Omental fat pad (tissue), 4 donors: Measurements from ENCODE around the gene ROBO1. TPM values are rescaled to one million over a fixed set of nuclear protein-coding genes. Genes with fewer than 3 reads are reported as not detected.

ENCODE experiments used
- ATAC-seq: fragments of 150-250 bp; one replicate; pipeline ENCODE4 v1.9.1; 2016; ENCODE audit warnings: mild to moderate bottlenecking, moderate library complexity; ENCODE audit not compliant: low FRiP score
- DNase-seq: peaks from one replicate; pipeline ENCODE4 v3.0.0-alpha.2; 2019; ENCODE audit warnings: low spot score
- total RNA-seq, 4 donors: library from RNA; depleted of rRNA; stranded (reverse); fragments of >200 nt; gene quantifications; one replicate each; pipeline ENCODE4 v1.1.0, GENCODE V29; 2016
- TF ChIP-seq, protein P1 (sequence below), 3 donors: fragments of 450-650 bp; IDR thresholded peaks; one replicate each; pipeline ENCODE4 v1.5.1; 2016 to 2017; ENCODE audit warnings: antibody characterized with exemption in 3 of 3, mild to moderate bottlenecking in 3 of 3, moderate library complexity in 2 of 3

Gene ROBO1
- total RNA-seq, 4 donors from 2014 or later: 13.7 to 34.2 (median 21.0) TPM

DNA sequence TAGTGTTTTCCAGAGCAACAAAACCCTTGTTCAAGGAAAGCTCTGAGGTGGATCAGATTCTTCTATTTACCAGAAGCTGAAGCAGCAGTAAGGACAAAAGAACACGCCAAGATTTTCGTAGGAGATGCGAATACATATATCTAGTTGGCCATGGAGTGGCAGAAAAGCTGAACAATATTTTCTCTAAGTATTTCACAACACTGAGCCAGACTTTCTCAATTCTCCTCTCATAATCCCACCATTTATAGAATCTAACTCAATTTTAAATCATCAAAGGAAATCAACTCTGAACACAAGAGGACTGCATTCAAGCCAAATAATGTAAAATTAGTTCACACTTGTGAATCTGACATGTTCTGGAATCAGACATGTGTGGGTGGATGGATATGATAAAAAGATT is 775.0 kb downstream of the ROBO1 start:
- DNase-seq (no peak), ATAC-seq (no peak)
- TF ChIP-seq, protein P1, sequence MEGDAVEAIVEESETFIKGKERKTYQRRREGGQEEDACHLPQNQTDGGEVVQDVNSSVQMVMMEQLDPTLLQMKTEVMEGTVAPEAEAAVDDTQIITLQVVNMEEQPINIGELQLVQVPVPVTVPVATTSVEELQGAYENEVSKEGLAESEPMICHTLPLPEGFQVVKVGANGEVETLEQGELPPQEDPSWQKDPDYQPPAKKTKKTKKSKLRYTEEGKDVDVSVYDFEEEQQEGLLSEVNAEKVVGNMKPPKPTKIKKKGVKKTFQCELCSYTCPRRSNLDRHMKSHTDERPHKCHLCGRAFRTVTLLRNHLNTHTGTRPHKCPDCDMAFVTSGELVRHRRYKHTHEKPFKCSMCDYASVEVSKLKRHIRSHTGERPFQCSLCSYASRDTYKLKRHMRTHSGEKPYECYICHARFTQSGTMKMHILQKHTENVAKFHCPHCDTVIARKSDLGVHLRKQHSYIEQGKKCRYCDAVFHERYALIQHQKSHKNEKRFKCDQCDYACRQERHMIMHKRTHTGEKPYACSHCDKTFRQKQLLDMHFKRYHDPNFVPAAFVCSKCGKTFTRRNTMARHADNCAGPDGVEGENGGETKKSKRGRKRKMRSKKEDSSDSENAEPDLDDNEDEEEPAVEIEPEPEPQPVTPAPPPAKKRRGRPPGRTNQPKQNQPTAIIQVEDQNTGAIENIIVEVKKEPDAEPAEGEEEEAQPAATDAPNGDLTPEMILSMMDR (IDR thresholded peaks at IDR 0.05): no peak

DNA sequence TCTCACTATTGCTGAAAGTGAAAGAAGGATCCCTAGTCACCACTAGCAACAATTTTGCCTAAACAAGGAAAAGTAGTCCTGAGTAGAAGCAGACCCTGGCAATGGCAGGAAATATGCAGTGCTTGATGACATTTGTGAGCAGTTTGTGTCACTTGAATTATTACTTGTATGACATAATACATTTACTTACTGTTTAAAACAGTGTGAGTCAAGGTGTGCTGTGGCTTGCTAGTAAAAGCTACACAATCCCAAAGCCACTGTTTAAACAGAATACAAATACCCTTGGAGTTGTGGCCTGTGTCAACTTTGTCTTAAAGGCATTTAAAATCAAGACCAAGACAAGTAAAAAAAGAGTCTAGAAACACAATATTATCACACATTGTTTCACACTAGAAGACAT is 775.4 kb downstream of the ROBO1 start:
- DNase-seq (no peak), ATAC-seq (no peak)
- TF ChIP-seq, protein P1 (IDR thresholded peaks at IDR 0.05): no peak

DNA sequence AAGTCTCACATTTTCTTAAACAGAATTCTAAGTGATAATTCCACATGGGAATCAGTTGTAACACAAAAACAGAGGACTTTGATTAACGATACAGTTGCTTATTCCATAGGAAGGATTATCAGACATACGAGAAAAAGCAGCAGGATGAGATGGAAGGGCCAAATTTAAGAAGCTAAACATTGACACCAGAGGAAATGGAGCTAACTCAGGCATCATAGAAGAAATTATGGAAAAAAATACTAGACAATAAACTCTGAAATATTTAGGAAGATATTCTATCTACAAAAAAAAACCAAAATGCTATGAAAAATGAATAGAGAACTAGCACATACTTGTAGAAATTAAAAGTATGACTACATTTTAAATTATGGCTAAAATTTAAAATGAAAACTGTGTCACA is 776.1 kb downstream of the ROBO1 start:
- ATAC-seq (no peak), DNase-seq (no peak)
- TF ChIP-seq, protein P1 (IDR thresholded peaks at IDR 0.05): no peak

DNA sequence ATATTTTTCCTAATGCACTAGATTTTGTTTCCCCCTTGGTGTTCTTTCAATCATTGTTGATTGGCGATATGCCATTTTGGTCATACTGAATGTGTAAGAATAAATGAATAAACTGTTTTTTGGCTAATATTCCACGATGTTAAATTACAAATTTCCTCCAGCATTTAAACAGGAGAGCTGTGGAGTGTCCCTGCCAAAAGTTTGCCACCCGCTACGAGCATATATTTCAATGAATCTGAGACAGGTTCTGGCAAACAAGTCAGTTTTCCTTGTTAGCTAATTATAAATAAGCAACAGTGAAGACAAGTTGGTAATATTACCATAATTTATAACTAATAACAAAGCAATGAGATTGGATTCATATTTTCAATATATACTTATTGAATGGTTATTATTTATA is 777.6 kb downstream of the ROBO1 start:
- TF ChIP-seq, protein P1 (IDR thresholded peaks at IDR 0.05): no peak
- ATAC-seq (no peak), DNase-seq (no peak)

DNA sequence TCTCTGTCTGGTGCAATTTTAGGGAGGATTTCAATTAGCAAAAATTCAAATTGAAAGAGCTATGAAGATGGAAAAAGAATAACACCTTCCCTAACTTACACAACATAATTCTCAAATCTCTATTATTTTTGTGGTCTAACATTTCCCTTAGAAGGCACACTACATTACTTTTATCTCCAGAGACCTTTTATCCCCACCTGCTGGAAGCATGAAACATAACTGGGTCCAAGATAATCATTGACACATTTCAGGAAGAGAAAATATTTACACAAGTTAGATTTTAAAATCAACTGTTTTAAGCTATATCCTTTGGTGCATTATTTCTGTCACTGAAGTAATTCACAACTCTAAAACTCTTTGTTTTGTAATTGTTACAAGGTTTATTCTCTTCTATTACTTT is 779.5 kb downstream of the ROBO1 start:
- DNase-seq (no peak), ATAC-seq (no peak)
- TF ChIP-seq, protein P1 (IDR thresholded peaks at IDR 0.05): no peak

DNA sequence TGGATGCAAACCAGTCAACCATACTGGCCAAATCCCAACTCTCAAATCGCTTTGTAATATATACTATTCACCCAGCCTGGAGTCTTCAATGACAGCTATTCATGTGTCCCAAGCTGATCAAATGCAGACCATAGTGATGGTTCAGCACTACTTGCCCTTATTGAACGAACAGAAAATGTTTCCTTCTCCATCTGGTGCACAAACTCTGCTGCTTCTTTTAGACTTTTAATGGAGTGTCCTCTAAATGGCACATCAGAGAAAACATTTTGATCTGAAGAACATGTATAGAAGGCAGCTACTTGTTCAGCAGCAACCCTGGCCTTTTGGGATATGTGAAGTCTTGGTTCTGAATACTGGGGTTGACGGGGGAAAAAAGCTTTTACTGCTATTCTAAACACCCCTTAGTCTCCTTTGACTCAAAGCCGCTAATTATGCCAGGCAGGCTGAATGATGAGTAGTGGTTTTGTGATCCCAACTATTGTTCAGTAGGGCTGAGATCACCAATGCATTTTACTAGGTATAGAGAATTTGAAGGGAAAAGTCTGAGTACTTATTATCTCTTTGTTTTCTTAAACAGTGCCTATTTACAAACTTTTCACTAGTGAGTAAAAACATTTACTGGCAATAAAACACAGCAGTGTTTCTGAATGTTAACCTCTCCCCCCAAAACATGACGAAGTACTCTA is 781.2 kb downstream of the ROBO1 start:
- TF ChIP-seq, protein P1 (IDR thresholded peaks at IDR 0.05): no peak
- ATAC-seq (no peak), DNase-seq (no peak)

DNA sequence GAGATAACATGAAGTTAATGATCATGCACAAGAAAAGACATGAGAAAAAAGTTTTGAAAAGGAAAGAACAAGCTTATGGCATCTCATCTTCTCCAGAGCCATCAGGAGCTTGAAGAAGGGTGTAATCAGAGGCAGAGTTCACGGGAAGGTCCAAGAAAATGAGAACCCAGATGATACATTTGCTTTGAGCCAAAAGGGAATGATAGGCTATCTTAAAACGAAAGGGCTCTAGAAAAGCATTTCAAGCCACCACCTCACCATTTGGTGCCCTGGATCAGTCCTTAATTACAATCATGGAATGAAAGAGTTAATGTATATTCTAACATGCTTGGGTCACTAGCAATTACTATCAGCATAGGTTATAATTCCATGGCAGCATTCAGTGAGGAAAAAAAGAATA is 781.8 kb downstream of the ROBO1 start:
- TF ChIP-seq, protein P1 (IDR thresholded peaks at IDR 0.05): no peak
- DNase-seq (no peak), ATAC-seq (no peak)
